HG03457 (cell line): ENCODE data around the gene LAMB1.

Experiments
- ATAC-seq: cut with Tn5 transposase; IDR thresholded peaks from one replicate; pipeline ENCODE4 v1.9.1; 2021; ENCODE audit warnings: moderate number of reproducible peaks; ENCODE audit not compliant: unreplicated experiment

LAMB1 gene

DNA sequence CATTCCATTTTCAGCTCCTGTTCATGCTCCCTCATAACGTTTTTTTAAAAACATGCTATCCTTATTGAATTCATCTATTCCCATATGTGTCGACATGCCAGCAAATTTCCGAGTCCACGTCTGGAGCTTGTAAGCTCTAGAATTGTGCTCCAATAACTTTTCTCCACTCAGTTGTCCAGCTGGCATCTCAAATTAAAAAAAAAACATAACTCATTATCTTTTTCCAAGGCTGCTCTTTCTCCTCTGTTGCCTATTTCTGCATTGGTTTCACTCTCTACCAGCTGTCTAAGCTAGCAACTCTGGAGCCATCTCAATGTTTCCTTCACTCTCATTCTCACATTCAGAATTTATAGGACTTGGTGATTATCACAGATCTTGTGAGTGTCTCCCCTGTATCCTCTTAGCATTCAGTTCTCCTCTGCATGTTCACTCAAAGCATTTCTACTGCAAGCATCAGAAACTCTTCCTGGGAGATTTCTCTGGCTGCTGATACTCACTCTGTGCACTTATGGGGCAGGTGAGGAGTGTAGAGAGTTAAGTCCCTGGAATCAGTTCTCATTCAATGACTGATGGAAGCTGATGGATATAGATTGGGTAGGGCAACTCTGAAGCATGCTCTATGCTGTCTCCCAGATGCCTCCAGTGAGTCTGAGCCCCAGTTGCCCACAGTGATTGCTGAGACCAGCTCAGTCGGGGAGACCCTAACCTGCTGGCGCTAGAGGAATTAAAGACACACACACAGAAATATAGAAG lies 118.7 kb downstream of the LAMB1 start:
- ATAC-seq = no peak

DNA sequence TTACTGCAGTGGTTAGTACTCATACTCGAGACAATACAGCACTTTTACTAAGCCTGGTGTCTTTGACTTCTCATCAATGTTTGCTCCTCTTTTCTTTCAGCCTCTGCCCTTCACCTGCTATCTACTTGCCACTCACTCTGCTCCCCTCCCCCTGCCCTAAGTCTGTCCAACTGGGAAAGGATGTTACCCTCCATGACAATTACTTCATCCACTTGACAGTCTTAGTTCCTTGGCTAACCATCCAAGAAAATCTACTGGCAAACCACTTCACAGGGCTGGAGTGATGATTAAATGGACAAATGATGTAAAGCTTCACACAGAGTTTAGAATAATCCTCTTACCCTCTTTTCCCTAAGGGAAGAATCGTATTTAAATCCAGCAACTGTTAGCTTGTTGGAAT lies 120.2 kb downstream of the LAMB1 start:
- no peak for ATAC-seq

DNA sequence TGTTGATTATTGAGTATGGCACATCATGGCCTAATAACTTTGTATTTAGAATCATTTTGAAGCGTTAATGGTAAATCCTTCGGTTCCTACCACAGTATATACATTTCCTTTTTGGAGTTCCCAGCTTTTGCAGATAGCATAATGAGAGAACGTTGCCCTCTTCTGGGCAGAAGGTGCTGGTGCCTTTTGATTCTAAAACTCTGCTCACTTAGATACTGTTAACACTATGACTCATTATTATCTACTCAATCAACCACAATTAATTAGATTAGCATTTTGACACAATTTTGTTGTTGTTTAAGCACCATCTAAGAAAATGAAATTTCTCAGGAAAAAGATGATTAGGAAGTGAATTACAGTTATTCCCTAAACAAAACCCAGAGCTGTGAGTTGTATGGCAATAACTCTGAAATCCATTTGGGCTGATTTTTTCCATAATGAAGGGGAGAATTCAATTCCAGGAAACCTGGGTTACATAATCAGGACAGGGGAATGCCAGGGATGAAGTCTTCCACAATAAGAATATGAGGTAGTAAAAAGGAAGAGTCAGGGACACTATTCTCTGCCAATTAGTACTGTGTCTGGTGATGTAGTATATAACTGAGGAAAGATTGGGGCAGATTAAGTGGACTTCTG lies 123.4 kb downstream of the LAMB1 start:
- ATAC-seq = no peak

GRCh38 chr7:107878636-107879035 lies 124.3 kb downstream of the LAMB1 start:
- no peak for ATAC-seq

DNA sequence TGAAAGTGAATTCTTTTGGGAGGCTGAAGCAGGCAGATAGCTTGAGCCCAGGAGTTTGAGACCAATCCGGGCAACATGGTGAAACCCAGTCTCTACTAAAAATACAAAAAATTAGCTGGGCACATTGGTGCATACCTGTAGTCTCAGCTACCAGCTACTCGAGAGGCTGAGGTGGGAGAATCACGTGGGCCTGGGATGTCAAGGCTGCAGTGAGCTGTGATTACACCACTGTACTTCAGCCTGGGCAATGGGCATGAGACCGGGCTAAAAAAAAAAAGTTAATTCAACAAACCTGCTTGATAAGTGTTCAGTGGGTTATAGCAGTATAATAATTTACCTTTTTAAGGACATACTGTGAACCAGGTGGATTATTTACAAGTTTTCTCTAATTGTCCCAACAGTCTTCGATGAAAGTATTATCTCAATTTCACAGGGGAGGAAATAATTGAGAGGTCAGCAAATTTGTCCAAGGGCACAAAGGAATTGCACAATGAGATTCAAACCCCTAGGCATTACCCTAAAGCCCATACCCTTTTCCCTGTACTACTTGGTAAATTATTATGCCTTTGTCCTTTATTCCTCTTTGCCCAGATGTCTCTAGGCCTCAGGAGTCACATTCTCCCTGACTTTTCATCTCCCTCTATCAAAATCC lies 125.1 kb downstream of the LAMB1 start:
- ATAC-seq = no peak

GRCh38 chr7:107876916-107877315 lies 126.0 kb downstream of the LAMB1 start:
- no peak for ATAC-seq

DNA sequence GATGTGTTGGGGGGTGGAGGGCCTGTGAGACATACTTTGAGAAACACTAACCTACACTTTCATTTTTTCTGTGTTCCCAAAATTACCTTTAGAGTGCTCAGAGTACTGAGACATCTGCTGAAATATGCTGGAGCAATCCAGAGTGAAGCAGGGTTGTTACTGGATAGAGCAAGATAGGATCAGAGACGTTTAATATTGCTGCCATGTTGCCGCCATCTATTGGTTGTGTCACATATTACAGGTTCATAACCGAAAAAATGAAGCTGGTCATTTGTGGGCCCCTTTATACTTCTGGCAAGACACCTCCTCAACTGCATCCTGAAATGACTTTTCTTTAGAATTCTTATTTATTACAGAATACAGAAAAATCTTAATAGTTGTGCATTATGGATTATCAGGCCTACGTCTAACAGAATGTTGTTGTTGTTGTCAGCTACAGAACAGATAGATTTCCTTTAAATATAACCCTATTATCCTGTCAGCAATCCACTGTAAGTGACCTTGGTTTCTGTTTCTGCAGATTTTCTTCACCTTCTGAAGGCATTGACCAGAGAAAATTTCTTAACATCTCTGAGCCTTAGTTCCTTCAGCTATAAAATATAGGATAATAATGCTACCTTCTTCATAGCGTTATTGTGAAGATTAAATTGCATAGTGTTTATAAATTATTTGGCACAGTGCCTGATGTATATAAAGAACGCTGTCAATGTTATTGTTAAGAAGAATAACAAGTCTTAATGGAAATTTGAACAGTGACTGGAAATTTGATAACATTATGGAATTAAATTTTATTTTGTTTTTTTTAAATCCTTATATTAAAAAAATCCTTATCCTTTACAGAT lies 128.1 kb downstream of the LAMB1 start:
- ATAC-seq = no peak

GRCh38 chr7:107874111-107874510 lies 128.8 kb downstream of the LAMB1 start:
- no peak for ATAC-seq
